A549 treated with RU486 at 1 μM for 4 hours (cell line): ENCODE measurements around the gene PCDHGC5. TPM values are rescaled to one million over a fixed set of nuclear protein-coding genes. Genes with fewer than 3 reads are reported as not detected.

ENCODE experiments used
- total RNA-seq: library from RNA; stranded (reverse); fragments of 200-300 nt; extraction: Qiagen RNA extraction; gene quantifications from 5 replicates; pipeline ENCODE4 v1.2.3, GENCODE V29; 2022; ENCODE audit warnings: low read depth

PCDHGC5 gene
- 0.02 to 0.09 TPM in 2 of 5 replicates, not detected in the others for total RNA-seq

DNA sequence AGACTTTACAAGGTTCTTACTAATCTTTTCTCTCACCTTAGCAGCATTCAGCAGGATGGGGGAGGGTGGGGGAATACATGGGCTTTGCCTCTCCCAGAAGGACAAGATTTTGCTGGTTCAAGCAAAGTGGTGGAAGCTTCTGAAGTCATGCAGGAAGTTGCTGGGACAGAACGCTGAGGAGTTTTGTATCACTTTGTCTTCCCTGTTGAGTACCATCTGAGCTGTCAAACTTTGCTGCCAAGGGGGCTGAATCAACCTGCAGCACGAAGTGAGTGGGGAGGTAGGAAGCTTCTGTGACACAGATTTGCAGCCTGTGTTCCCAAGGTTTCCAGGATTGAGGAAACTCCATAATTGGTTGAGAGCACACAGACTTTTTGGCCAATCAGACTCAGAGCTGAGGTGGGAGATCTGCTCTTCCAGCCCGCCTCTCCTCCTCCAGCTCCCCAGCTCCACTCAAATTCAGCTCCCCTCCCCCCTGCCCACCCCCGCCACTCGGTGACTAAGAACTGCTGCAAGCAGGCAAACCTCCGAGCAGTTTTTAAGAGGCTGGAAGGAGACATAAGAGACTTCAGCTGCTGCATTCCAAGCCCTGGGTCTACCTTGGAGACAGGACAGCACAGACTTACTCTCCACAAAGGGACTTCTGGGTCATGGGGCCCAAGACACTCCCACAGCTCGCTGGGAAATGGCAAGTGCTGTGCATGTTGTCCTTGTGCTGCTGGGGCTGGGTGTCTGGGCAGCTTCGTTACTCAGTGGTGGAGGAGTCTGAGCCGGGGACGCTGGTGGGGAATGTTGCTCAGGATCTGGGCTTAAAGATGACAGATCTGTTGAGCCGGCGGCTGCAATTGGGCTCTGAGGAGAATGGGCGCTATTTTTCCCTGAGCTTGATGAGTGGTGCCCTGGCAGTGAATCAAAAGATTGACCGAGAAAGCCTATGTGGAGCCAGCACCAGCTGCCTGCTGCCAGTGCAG lies at the start of gene PCDHGC5:
Gene PCDHGC5 (plus strand): TSS at position 491 of the 971 bp plus-strand sequence. CDS start 160 bp downstream, at position 651.

DNA sequence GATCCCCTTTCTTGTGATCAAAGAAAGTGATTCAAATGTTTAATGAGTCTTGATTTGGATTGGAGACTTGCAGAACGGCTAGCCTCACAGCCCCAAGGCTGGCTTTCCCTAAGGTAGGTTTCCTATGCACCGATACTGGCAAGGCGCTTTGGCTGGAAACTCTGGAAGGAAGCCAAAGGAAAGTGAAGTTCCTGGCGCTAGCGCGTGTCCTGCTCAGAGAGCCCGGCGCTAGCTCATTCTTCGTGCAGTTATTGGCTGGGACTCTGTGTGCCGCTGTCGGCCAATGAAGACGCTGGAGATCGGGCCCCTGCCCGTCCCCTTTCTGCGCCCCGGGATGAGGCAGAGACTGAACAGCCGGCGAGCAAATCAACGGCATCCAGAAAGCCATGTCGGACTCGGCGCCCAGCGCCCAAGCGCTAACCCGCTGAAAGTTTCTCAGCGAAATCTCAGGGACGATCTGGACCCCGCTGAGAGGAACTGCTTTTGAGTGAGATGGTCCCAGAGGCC lies 13.2 kb upstream of the PCDHGC5 start, which contains the start of gene PCDHGC3:
Gene PCDHGC3 (plus strand): TSS at position 342 of the 507 bp plus-strand sequence. CDS start 151 bp downstream, at position 493.

DNA sequence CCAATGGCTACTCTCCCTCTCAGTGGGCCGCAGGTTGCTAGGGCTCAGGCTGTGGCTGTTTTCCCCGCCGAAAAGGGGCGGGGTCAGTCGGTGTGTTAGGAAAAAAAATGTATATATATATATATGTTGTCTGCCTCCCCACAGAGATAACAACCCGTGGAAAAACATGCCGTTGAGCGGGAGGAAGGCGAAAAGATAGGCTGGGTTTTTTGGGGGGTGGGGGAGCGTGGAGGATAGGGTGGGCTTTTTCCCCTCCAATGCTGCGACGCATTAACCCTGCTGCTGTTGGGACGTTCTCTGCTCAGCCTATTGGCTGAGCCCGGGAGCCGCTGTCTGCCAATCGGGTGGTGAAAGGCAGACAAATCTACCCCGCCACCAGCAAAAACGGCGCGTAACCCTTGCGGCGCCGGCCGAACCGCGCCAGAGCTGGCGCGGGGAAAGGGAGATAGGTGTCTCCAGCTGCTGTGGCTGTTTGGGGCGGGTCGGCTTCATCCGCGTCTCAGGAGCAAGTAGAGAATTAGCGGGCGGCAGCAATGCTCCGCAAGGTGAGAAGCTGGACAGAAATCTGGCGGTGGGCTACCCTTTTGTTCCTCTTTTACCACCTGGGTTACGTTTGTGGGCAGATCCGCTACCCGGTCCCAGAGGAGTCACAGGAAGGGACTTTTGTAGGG lies 4.1 kb upstream of the PCDHGC5 start, which contains the start of gene PCDHGC4:
Gene PCDHGC4 (plus strand): TSS at position 390 of the 671 bp plus-strand sequence. CDS start 144 bp downstream, at position 534.

Other genes with a start within 250 kb of the PCDHGC5 start
- 0.06 to 0.10 TPM (median 0.08 TPM) in 3 of 5 replicates, not detected in the others for gene PCDHB15, start 243.7 kb upstream of the PCDHGC5 start, total RNA-seq
- gene SLC25A2, start 185.0 kb upstream of the PCDHGC5 start, total RNA-seq: not detected in 5 replicates
- gene TAF7, start 168.3 kb upstream of the PCDHGC5 start, total RNA-seq: 53.0 to 78.7 TPM (median 74.4 TPM) in 5 replicates
- gene PCDHGA1, start 158.6 kb upstream of the PCDHGC5 start, total RNA-seq: 0.31 to 0.42 TPM (median 0.35 TPM) in 5 replicates
- 0.38 to 0.87 TPM (median 0.47 TPM) in 5 replicates for gene PCDHGA2, start 150.3 kb upstream of the PCDHGC5 start, total RNA-seq
- 0.03 TPM in 1 of 5 replicates, not detected in the others for gene PCDHGA3, start 145.3 kb upstream of the PCDHGC5 start, total RNA-seq
- 1.2 to 2.3 TPM (median 1.9 TPM) in 5 replicates for gene PCDHGB1, start 139.0 kb upstream of the PCDHGC5 start, total RNA-seq
- 0.06 to 0.19 TPM (median 0.09 TPM) in 5 replicates for gene PCDHGA4, start 134.1 kb upstream of the PCDHGC5 start, total RNA-seq
- 0.08 TPM in 2 of 5 replicates, not detected in the others for gene PCDHGB2, start 129.1 kb upstream of the PCDHGC5 start, total RNA-seq
- gene PCDHGA5, start 124.9 kb upstream of the PCDHGC5 start, total RNA-seq: 0.07 to 0.30 TPM (median 0.13 TPM) in 5 replicates
- gene PCDHGB3, start 118.8 kb upstream of the PCDHGC5 start, total RNA-seq: 0.17 to 0.30 TPM (median 0.23 TPM) in 5 replicates
- gene PCDHGA6, start 115.2 kb upstream of the PCDHGC5 start, total RNA-seq: 0.14 to 0.27 TPM (median 0.23 TPM) in 5 replicates
- gene PCDHGA7, start 106.3 kb upstream of the PCDHGC5 start, total RNA-seq: 0.67 to 1.1 TPM (median 0.88 TPM) in 5 replicates
- gene PCDHGB4, start 101.4 kb upstream of the PCDHGC5 start, total RNA-seq: 0.56 to 1.1 TPM (median 0.93 TPM) in 5 replicates
- 0.03 TPM in 1 of 5 replicates, not detected in the others for gene PCDHGA8, start 96.4 kb upstream of the PCDHGC5 start, total RNA-seq
- gene PCDHGB5, start 91.1 kb upstream of the PCDHGC5 start, total RNA-seq: 2.0 to 3.0 TPM (median 2.5 TPM) in 5 replicates
- gene PCDHGA9, start 86.3 kb upstream of the PCDHGC5 start, total RNA-seq: 0.03 to 0.05 TPM (median 0.04 TPM) in 3 of 5 replicates, not detected in the others
- gene PCDHGB6, start 81.1 kb upstream of the PCDHGC5 start, total RNA-seq: 0.06 to 0.15 TPM (median 0.09 TPM) in 5 replicates
- gene PCDHGA10, start 76.1 kb upstream of the PCDHGC5 start, total RNA-seq: not detected in 5 replicates
- gene PCDHGB7, start 71.4 kb upstream of the PCDHGC5 start, total RNA-seq: 0.05 to 0.11 TPM (median 0.07 TPM) in 5 replicates
- gene PCDHGA11, start 68.0 kb upstream of the PCDHGC5 start, total RNA-seq: 0.06 TPM in 1 of 5 replicates, not detected in the others
- gene PCDHGA12, start 58.6 kb upstream of the PCDHGC5 start, total RNA-seq: 0.02 to 0.05 TPM in 2 of 5 replicates, not detected in the others
- 6.1 to 7.8 TPM (median 7.0 TPM) in 5 replicates for gene PCDHGC3, start 13.1 kb upstream of the PCDHGC5 start, total RNA-seq
- gene PCDHGC4, start 4.1 kb upstream of the PCDHGC5 start, total RNA-seq: not detected in 5 replicates
- 94.4 to 103 TPM (median 98.2 TPM) in 5 replicates for gene DIAPH1, start 129.9 kb downstream of the PCDHGC5 start, total RNA-seq
- 48.1 to 52.6 TPM (median 51.4 TPM) in 5 replicates for gene HDAC3, start 147.8 kb downstream of the PCDHGC5 start, total RNA-seq
- gene RELL2, start 147.9 kb downstream of the PCDHGC5 start, total RNA-seq: 3.7 to 5.2 TPM (median 4.3 TPM) in 5 replicates
- 5.5 to 11.6 TPM (median 8.6 TPM) in 5 replicates for gene FCHSD1, start 162.3 kb downstream of the PCDHGC5 start, total RNA-seq
- 3.3 to 5.2 TPM (median 4.0 TPM) in 5 replicates for gene ARAP3, start 193.1 kb downstream of the PCDHGC5 start, total RNA-seq